ENCODE measurements around the gene ADAMTS17. TPM values are rescaled to one million over a fixed set of nuclear protein-coding genes. Genes with fewer than 3 reads are reported as not detected.

ADAMTS17 gene
- total RNA-seq, 1 experiment from 2014 or later: 1.5 TPM

DNA sequence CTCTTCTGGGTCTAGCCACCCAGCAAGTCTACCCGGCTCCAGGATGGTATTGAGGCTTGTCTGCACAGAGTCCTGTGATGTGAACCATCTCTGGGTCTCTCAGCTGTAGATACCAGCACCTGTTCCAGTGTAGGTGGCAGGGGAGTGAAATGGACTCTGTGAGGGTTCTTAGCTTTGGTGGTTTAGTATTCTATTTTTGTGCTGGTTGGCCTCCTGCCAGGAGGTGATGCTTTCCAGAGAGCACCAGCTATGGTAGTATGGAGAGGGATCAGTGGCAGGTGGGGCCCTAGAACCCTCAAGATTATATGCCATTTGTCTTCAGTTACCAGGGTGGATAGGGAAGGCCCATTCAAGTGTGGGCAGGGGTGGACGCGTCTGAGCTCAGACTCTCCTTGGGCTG, 325.1 kb downstream of the ADAMTS17 start:
- Mint-ChIP-seq H3K27ac (ENCODE audit: unreplicated experiment) (no peak overlapping the region), H3K4me3 (ENCODE audit: unreplicated experiment) (no peak overlapping the region), H3K36me3 (ENCODE audit: insufficient read depth, unreplicated experiment) (no peaks in the 10 kb centered on the region), H3K4me1 (ENCODE audit: low read depth, unreplicated experiment) (no peaks in the 10 kb centered on the region), H3K27me3 (ENCODE audit: insufficient read depth, unreplicated experiment) (peaks cover 6% of the 10 kb centered on the region), H3K9me3 (ENCODE audit: unreplicated experiment) (peaks cover 10% of the 10 kb centered on the region)
- H3K27me3 ChIP-seq (replicated peaks; ENCODE audit: control insufficient read depth, insufficient read depth, low read length): no peaks in the 10 kb centered on the region
- H3K9me3 ChIP-seq: no peaks in the 10 kb centered on the region
- ChIA-PET CTCF (no interaction called here), POLR2A (no interaction called here)
- BruUV-seq (replicated peaks): no TSS peak
- H3K4me3 ChIP-seq (ENCODE audit: low read depth, low read length): no peak overlapping the region
- H3K36me3 ChIP-seq (ENCODE audit: control insufficient read depth, insufficient read depth, low read length): no peaks in the 10 kb centered on the region
- no peaks in the 10 kb centered on the region for H3K4me1 ChIP-seq
- DNase-seq: no peak
- TF ChIP-seq, protein P1, sequence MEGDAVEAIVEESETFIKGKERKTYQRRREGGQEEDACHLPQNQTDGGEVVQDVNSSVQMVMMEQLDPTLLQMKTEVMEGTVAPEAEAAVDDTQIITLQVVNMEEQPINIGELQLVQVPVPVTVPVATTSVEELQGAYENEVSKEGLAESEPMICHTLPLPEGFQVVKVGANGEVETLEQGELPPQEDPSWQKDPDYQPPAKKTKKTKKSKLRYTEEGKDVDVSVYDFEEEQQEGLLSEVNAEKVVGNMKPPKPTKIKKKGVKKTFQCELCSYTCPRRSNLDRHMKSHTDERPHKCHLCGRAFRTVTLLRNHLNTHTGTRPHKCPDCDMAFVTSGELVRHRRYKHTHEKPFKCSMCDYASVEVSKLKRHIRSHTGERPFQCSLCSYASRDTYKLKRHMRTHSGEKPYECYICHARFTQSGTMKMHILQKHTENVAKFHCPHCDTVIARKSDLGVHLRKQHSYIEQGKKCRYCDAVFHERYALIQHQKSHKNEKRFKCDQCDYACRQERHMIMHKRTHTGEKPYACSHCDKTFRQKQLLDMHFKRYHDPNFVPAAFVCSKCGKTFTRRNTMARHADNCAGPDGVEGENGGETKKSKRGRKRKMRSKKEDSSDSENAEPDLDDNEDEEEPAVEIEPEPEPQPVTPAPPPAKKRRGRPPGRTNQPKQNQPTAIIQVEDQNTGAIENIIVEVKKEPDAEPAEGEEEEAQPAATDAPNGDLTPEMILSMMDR (IDR thresholded peaks at IDR 0.05; ENCODE audit: insufficient read depth in 1 of 2, low read depth in 1 of 2, low read length in 1 of 2, severe bottlenecking in 1 of 2, unreplicated experiment in 1 of 2): no peak
- intact Hi-C loops (cut with micrococcal nuclease; ENCODE audit: unreplicated experiment): no loop called here

DNA sequence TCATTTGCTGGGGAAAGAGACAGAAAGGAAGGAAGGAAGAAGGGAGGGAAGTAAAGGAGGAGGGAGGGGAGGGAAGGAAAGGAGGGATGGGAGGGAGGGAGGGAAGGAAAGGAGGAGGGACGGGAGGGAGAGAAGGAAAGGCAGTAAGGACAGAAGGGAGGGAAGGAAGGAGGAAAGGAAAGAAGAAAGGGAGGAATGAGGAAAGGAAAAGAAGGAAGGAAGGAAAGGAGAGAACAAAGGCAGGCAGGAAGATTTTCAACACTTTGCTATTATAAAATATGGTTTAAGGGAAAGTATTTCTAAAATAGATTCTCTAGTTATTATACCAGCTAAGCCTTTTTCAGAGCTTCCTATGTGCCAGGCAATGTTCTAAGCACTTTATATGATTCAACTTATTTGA, 330.5 kb downstream of the ADAMTS17 start:
- H3K4me3 ChIP-seq (ENCODE audit: low read depth, low read length): no peak overlapping the region
- Mint-ChIP-seq H3K4me1 (ENCODE audit: low read depth, unreplicated experiment) (no peaks in the 10 kb centered on the region), H3K36me3 (ENCODE audit: insufficient read depth, unreplicated experiment) (no peaks in the 10 kb centered on the region), H3K27me3 (ENCODE audit: insufficient read depth, unreplicated experiment) (peaks cover 6% of the 10 kb centered on the region), H3K27ac (ENCODE audit: unreplicated experiment) (no peak overlapping the region), H3K4me3 (ENCODE audit: unreplicated experiment) (no peak overlapping the region), H3K9me3 (ENCODE audit: unreplicated experiment) (peaks cover 10% of the 10 kb centered on the region)
- intact Hi-C loops (cut with micrococcal nuclease; ENCODE audit: unreplicated experiment): no loop called here
- no TSS peak for BruUV-seq (replicated peaks)
- H3K27me3 ChIP-seq (replicated peaks; ENCODE audit: control insufficient read depth, insufficient read depth, low read length): no peaks in the 10 kb centered on the region
- no peak for DNase-seq
- H3K9me3 ChIP-seq: no peaks in the 10 kb centered on the region
- TF ChIP-seq, protein P1 (IDR thresholded peaks at IDR 0.05; ENCODE audit: insufficient read depth in 1 of 2, low read depth in 1 of 2, low read length in 1 of 2, severe bottlenecking in 1 of 2, unreplicated experiment in 1 of 2): no peak
- ChIA-PET POLR2A (no interaction called here), CTCF (no interaction called here)
- no peaks in the 10 kb centered on the region for H3K36me3 ChIP-seq (ENCODE audit: control insufficient read depth, insufficient read depth, low read length)
- no peaks in the 10 kb centered on the region for H3K4me1 ChIP-seq

DNA sequence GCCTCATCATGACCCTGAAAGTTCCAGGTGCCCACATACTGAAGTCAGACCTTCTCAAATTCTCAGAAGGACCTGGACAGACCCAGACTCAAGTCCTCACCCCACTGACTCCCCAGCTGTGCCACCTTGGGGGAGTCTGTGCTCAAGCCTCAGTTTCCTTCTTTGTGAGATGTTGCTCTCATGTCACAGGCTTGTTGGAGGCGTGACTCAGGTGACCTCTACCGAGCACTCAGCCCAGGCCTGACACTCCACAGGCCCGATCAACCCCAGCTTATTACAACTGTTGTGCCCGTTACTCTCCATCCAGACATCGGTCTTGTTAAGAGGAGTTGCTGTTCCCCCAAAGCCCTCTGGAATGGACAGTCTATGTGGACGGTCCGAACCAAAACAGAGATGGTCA, 332.4 kb downstream of the ADAMTS17 start:
- ChIA-PET POLR2A (no interaction called here), CTCF (no interaction called here)
- no peaks in the 10 kb centered on the region for H3K4me1 Mint-ChIP-seq (ENCODE audit: low read depth, unreplicated experiment)
- Histone ChIP-seq H3K4me3 (ENCODE audit: low read depth, low read length) (no peak overlapping the region), H3K36me3 (ENCODE audit: control insufficient read depth, insufficient read depth, low read length) (no peaks in the 10 kb centered on the region), H3K4me1 (no peaks in the 10 kb centered on the region), H3K27me3 (replicated peaks; ENCODE audit: control insufficient read depth, insufficient read depth, low read length) (no peaks in the 10 kb centered on the region), H3K9me3 (no peaks in the 10 kb centered on the region)
- H3K4me3 Mint-ChIP-seq (ENCODE audit: unreplicated experiment): no peak overlapping the region
- no peaks in the 10 kb centered on the region for H3K36me3 Mint-ChIP-seq (ENCODE audit: insufficient read depth, unreplicated experiment)
- intact Hi-C loops (cut with micrococcal nuclease; ENCODE audit: unreplicated experiment): no loop called here
- H3K27me3 Mint-ChIP-seq (ENCODE audit: insufficient read depth, unreplicated experiment): peaks cover 6% of the 10 kb centered on the region
- TF ChIP-seq, protein P1 (IDR thresholded peaks at IDR 0.05; ENCODE audit: insufficient read depth in 1 of 2, low read depth in 1 of 2, low read length in 1 of 2, severe bottlenecking in 1 of 2, unreplicated experiment in 1 of 2): no peak
- no peak overlapping the region for H3K27ac Mint-ChIP-seq (ENCODE audit: unreplicated experiment)
- DNase-seq: no peak
- no TSS peak for BruUV-seq (replicated peaks)
- H3K9me3 Mint-ChIP-seq (ENCODE audit: unreplicated experiment): peaks cover 6% of the 10 kb centered on the region
